HG02571 (cell line): ENCODE results near the gene P2RX6.
"Not testable (repeated sequence)": the region's sequence is repeated elsewhere in the genome, so short reads cannot be mapped to it uniquely, and the experiment has no call there.

Experiments used
- ATAC-seq: cut with Tn5 transposase; IDR thresholded peaks from one replicate; pipeline ENCODE4 v1.9.1; 2021; ENCODE audit warnings: mild to moderate bottlenecking, moderate library complexity; ENCODE audit not compliant: unreplicated experiment

Gene P2RX6

DNA sequence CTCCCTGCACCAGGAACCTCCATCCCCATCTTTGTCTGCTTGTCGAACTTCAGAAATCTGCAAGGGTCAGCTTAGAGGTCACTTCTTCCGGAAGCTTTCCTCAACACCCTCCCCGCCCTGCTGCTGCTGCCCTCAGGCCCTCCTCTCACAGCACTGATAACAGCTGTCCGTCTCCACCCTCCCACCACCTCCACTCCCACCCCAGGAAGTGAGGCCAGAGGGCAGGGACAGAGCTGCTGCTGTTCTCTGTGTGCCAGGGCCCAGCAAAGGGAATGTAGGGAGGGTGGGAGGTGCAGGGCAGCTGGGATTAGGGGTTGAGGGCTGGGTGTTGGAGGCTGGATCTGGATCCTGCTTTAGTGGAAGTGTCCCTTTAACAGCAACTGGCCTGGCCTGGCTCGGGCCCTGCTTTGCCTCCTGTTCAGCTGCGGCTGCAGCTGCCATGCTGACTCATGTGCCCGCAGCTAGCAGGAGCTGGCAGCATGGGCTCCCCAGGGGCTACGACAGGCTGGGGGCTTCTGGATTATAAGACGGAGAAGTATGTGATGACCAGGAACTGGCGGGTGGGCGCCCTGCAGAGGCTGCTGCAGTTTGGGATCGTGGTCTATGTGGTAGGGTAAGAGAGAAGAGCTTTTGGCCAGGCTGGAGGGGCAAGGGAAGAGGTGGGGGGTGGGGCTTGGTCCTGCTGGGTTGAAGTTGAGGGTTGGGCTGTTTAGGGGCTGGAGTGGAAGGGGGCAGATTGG is at the start of gene P2RX6:
Gene P2RX6 (plus strand): TSS at position 440 of the 740 bp plus-strand sequence. CDS start 10 bp downstream, at position 450.
- ATAC-seq = no peak

GRCh38 chr22:20965888-20966855 is 48.8 kb upstream of the P2RX6 start:
- no peak for ATAC-seq

- ATAC-seq = no peak
Measured at GRCh38 chr22:20966883-20967696, 47.9 kb upstream of the P2RX6 start, which contains the start of gene AIFM3. Gene AIFM3, plus strand, starts transcription at chr22:20967255. Its CDS starts 690 bp downstream, at chr22:20967945.

GRCh38 chr22:20967697-20968211 is 47.2 kb upstream of the P2RX6 start:
- ATAC-seq = no peak

DNA sequence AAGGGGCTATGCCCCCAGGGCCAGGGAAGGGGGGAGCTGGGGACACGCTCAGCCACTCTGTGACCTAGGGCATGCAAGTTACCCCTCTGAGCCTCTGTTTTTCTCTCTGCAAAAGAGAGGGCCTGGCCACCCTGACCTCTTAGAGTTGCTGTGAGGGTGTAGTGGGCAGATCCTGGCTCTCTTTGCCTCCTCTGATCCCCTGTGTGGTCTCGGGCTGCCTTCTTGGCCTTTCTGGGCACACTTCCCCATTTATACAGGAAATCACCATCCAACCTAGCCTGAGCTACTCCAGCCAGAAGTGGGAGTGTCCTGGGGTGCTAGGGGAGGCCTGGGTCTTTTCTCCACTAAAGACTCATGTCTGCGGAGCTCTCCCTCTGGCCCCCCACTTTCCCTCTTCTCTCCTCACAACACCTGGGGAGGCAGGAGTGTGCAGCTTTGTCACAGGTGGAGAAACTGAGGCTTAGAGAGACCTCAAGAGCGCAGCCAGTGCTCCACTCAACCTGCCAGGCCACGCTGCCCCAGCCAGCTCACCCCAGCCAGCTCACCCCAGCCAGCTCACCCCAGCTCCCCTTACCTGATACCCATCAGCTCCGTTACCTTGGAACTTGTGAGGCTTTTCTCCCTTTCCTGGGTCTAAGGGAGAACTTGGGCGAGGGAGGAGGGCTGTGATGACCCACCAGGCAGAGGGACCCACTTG is 46.5 kb upstream of the P2RX6 start:
- ATAC-seq = no peak

DNA sequence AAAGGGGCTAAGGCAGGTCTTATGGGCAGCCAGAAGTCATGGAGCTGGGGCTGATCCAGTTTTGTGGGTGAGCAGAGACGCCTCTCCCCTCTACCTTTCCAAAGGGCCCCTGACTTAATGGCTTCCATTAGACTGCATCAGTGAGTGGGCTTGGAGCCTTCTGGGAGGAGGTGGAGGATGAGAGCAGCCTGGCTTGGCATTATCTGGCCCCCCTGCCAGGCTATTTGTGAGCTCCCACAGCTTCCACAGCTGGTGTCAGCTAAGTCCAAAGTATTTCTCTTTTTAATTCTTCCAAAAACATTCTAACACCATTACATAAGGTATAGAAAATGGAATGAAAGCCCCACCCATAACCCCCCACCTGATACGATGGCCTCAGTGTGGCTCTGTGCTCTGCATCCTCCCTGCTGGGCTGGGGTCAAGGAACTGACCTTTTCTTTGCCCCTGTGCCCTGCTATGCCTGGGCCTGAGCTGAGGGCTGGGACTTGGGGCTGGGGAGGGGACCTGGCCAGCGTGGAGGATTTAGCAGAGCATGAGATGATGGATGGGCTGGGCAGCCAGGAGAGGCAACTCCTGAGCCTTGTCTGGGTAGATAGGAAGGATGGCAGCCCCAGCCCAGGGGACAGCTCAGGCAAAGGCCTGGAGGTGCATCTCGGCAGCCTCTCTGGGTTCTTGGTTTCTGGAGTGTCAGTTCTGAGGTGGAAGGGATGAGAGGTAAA is 43.9 kb upstream of the P2RX6 start:
- no peak for ATAC-seq

GRCh38 chr22:20972014-20972694 is 42.8 kb upstream of the P2RX6 start:
- not testable (repeated sequence) for ATAC-seq

DNA sequence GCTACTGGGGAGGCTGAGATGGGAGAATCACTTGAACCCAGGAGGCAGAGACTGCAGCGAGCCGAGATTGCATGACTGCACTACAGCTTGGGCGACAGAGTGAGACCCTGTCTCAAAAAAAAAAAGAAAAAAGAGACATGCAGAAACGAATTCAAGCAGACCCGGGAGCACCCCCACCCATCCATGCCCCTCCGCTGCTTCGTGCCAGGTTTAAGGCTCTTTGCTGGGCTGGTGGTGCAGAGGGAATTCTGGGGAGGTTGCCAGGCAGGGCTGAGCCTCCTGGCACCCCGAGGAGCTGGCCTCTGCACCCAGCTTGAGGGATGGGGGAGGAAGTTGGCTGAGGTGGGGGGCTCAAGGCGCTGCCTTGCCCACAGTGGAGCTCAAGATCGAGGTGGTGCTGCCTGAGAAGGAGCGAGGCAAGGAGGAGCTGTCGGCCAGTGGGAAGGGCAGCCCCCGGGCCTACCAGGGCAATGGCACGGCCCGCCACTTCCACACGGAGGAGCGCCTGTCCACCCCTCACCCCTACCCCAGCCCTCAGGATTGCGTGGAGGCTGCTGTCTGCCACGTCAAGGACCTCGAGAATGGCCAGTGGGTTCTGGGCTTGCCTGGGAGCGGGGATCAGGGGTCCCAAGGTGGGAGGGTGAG is 41.9 kb upstream of the P2RX6 start:
- ATAC-seq = no peak

DNA sequence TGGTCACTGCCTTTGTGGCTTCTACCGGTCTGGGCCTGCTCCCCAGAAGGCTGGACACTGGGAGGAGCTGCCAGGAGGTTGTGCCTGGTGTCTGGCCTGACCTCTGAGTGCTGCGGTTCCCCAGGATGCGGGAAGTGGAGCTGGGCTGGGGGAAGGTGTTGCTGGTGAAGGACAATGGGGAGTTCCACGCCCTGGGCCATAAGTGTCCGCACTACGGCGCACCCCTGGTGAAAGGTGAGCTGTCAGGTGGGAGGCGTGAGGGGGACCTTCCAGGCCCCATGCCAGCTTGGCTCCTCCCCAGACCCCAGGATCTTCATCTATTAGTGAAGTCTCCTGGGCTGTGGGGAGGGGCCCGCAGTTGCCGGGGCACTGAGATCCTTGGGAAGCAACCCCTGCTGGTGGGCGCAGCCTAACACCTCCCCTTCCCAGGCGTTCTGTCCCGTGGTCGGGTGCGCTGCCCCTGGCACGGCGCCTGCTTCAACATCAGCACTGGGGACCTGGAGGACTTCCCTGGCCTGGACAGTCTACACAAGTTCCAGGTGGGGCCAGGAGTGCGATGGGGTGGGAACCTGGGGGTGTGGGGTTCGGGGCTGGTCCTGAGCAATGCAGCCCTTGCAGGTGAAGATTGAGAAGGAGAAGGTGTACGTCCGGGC is 41.2 kb upstream of the P2RX6 start:
- ATAC-seq = no peak

GRCh38 chr22:20974336-20974955 is 40.5 kb upstream of the P2RX6 start:
- ATAC-seq = no peak

- ATAC-seq = no peak
Measured at GRCh38 chr22:20975541-20976290, 39.2 kb upstream of the P2RX6 start.

DNA sequence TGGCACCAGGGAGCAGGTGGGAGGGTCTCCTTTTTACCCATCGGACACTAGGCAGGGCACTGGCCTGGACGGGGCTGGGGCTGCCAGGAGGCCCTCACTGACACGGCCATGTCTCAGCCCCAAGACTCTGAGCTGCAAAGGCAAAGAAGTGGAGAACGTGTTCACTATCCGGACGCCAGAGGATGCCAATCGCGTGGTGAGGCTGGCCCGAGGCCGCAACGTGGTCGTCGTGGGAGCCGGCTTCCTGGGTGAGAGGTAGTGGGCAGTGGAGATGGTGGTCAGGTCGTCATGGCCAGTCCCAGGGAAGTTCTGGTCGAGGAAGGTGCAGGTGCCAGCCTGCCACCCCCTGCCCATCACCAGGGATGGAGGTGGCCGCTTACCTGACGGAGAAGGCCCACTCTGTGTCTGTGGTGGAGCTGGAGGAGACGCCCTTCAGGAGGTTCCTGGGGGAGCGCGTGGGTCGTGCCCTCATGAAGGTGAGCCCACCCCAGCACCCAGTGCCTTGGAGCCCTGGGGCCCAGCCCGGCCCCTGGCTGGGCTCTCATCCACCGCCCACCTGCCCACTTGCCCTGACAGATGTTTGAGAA is 38.6 kb upstream of the P2RX6 start:
- no peak for ATAC-seq

GRCh38 chr22:20977019-20977418 is 37.9 kb upstream of the P2RX6 start:
- ATAC-seq = no peak

- ATAC-seq = no peak
Measured at GRCh38 chr22:20977516-20978170, 37.3 kb upstream of the P2RX6 start.

DNA sequence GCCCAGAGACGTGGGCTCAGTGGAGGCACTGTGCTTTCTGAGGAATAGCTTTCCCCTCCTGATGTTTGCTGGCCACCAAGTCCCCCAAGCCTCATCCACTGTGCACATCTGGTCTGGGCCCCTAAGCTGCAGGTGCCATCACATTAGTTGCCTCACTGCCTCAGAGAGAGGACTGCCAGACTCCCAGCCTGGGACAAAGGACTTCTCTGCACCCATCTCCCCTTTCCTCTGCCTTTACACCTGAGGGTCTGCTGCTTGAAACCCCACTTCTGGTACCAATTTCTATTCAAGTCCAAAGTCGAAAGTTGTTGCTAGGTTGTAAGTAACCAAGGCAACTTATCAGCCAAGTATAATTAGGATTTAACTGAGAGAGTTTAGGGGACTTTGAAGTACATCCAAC is 36.5 kb upstream of the P2RX6 start:
- ATAC-seq = no peak
